Stimulated activated CD8-positive, alpha-beta memory T cell treated with anti-CD3 and anti-CD28 coated beads, Interleukin-15, amount 100 ng/mL, for 24 hours (primary cell): Measurements from ENCODE around the gene SEMA6A.

Source experiments
- DNase-seq: peaks from one replicate; pipeline ENCODE4 v3.0.0-alpha.2; 2020; ENCODE audit warnings: low read depth

SEMA6A gene

GRCh38 chr5:116574367-116575325 lies at the start of gene SEMA6A:
Gene SEMA6A, minus strand, starts transcription at chr5:116574823. Its CDS starts 69,879 bp downstream, at chr5:116504944.
- peak; percentile 17 for DNase-seq

DNA sequence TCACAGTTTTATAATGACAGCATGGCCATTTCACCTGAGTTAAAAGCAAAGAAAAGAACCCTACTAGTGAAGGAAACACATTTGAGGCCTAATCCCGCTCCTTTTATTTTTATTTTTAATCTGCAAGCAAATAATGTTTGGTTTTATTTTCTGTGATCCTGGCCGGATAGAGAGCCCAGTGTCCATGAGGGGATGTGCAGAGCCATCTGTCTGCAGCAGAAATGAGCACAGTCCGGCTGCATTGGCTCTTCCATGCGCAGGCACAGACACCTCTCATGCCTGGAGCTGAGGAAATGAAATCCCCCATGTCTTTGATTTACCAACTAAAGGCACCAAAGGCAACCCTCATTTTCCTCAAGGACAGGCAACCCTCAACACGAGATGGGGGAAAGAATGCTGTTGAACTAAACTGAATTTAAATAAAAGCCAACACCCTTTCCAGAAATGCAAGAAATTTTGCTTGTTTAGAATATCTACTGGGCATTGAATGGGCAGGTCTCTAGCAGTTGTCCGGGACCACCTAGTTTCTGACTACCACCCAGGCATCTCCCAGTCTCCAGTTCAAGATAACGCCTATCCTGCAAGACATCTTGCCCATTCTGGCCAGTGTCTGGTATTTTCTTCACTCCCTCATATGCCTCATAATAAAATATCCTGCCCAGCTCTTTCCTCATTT lies 47.9 kb upstream of the SEMA6A start:
- DNase-seq = no peak

- DNase-seq = no peak
Observed at GRCh38 chr5:116621599-116621998, 47.0 kb upstream of the SEMA6A start.

DNA sequence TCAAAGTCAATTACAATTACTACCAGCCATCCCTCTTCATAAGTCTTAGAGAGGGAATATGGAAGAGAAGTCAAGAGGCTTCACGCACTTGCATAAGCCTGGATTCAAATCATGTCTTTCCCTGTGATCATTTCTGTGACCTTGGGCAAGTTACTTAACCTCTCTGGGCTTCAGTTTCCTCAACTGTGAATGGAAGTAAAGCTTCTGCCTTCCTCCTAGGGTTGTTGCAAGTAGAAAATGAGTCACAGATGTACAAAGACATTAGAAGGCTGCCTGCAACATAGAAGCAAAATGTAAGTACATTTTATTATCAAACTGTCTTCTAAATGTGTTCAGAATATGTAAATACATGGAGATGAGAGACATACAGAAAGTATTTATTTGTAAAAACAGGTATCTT lies 42.3 kb upstream of the SEMA6A start:
- DNase-seq = no peak

GRCh38 chr5:116614603-116614920 lies 39.9 kb upstream of the SEMA6A start:
- no peak for DNase-seq

GRCh38 chr5:116613445-116613844 lies 38.8 kb upstream of the SEMA6A start:
- DNase-seq = no peak

GRCh38 chr5:116612431-116612830 lies 37.8 kb upstream of the SEMA6A start:
- no peak for DNase-seq

GRCh38 chr5:116605310-116606070 lies 30.9 kb upstream of the SEMA6A start:
- no peak for DNase-seq

DNA sequence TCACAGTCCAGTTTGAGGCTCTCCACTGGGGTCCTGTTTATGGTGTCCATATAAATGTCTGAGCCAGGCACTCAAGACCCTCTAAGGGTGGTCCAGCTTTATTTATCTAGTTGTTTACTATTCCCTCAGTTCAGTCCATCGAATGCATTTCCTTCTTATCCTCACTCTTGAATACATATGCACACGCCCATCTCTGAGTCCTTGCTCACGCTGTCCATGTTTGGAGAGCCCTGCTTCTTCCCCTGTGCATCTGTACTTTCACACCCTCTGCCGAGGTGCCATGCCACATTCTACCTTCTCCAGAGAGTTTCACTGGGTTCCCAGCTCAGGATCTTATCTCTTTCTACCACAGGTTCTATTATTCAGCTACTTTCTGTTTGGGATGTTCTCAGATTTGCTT lies 30.2 kb upstream of the SEMA6A start:
- DNase-seq = no peak

- DNase-seq = no peak
Observed at GRCh38 chr5:116600876-116601275, 26.3 kb upstream of the SEMA6A start.

- DNase-seq = no peak
Observed at GRCh38 chr5:116598911-116599310, 24.3 kb upstream of the SEMA6A start.

DNA sequence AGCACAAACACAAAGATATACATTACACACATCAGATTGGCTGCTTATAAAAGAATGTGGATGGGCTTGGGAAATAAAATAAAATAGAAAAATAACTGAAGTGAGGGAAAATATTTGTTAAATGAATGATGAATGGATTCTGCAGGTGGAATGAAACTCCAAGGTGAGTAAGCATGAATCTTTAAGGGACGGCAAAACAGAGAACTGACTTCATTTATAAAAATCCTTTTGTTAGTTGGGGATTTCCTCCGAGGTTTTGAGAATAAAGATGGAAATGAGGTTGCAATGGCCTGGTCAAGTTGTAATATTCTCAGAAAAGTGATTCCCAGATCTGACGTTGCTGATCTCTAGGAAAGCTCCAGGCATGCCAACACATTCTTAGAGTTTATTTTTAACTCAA lies 20.9 kb upstream of the SEMA6A start:
- no peak for DNase-seq

DNA sequence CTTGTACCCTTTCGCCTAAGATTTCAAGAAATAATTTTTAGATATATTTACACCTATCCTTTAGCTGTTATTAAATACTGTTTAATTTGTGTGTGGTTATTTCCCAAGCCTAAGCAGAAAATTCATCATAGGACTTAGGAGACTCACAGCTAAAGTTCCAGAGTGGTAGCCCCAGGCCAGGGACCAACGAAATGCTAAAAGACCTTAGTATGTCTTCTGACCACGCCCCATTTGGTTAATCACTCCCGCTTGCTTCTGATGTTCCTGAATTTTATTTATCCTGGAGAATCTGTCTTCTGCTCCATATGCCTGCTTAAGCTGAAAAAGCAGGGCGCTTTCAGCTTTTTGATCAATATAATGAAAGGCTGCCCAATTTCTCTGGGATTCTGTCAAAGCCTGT lies 18.7 kb upstream of the SEMA6A start:
- DNase-seq = no peak

- DNase-seq = no peak
Observed at GRCh38 chr5:116585227-116585626, 10.6 kb upstream of the SEMA6A start.

GRCh38 chr5:116583862-116584222 lies 9.2 kb upstream of the SEMA6A start:
- DNase-seq = no peak

GRCh38 chr5:116583085-116583861 lies 8.7 kb upstream of the SEMA6A start:
- DNase-seq = no peak

- no peak for DNase-seq
Observed at GRCh38 chr5:116581910-116582309, 7.3 kb upstream of the SEMA6A start.

DNA sequence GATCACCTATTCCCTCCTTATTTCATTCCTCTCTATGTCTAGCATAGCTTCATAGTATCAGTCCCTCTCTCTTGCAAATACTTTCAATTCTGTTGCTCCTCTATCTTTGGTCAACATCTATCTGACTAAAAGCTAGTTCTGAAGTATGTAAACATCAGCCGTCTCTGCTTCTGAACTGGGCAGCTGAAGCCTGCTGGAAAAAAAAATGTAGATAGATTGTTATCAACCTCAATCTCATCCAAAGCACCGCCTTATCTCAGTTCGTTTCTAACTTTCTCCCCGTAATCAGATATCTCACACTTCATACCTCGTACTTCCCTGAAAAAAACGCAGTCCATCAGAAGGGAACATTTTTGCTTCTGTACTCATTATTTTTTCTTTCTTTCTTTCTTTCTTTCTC lies 4.5 kb upstream of the SEMA6A start:
- no peak for DNase-seq

GRCh38 chr5:116578676-116579075 lies 4.1 kb upstream of the SEMA6A start:
- no peak for DNase-seq

- no peak for DNase-seq
Observed at GRCh38 chr5:116577064-116577788, 2.6 kb upstream of the SEMA6A start.

- no peak for DNase-seq
Observed at GRCh38 chr5:116576053-116576713, 1.6 kb upstream of the SEMA6A start.
